ENCODE results near the gene RBSN.

- TF ChIP-seq, protein P1, sequence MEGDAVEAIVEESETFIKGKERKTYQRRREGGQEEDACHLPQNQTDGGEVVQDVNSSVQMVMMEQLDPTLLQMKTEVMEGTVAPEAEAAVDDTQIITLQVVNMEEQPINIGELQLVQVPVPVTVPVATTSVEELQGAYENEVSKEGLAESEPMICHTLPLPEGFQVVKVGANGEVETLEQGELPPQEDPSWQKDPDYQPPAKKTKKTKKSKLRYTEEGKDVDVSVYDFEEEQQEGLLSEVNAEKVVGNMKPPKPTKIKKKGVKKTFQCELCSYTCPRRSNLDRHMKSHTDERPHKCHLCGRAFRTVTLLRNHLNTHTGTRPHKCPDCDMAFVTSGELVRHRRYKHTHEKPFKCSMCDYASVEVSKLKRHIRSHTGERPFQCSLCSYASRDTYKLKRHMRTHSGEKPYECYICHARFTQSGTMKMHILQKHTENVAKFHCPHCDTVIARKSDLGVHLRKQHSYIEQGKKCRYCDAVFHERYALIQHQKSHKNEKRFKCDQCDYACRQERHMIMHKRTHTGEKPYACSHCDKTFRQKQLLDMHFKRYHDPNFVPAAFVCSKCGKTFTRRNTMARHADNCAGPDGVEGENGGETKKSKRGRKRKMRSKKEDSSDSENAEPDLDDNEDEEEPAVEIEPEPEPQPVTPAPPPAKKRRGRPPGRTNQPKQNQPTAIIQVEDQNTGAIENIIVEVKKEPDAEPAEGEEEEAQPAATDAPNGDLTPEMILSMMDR (IDR thresholded peaks at IDR 0.05) = no peak
- no peak for TF ChIP-seq EZH2 (IDR thresholded peaks at IDR 0.05; ENCODE audit: borderline replicate concordance, insufficient read depth, low read depth, low read length, poor library complexity, severe bottlenecking)
Observed at GRCh38 chr3:15063238-15063637, 35.7 kb downstream of the RBSN start.

Data from B cell (primary cell).